Hindlimb muscle (tissue), 1 donor: Measurements from ENCODE around the gene RBCK1. TPM values are rescaled to one million over a fixed set of nuclear protein-coding genes. Genes with fewer than 3 reads are reported as not detected.
"Not testable (repeated sequence)": the region's sequence is repeated elsewhere in the genome, so short reads cannot be mapped to it uniquely, and the experiment has no call there.

Experiments
- DNase-seq: peaks from one replicate; pipeline ENCODE4 v3.0.0-alpha.2; 2013
- polyA plus RNA-seq: library from polyadenylated mRNA; unstranded; fragments of 120-200 nt; gene quantifications from one replicate; pipeline ENCODE4 v1.2.1, GENCODE V29; 2013; ENCODE audit not compliant: insufficient read length

The RBCK1 gene
- polyA plus RNA-seq, 1 donor, result 55.3 TPM

DNA sequence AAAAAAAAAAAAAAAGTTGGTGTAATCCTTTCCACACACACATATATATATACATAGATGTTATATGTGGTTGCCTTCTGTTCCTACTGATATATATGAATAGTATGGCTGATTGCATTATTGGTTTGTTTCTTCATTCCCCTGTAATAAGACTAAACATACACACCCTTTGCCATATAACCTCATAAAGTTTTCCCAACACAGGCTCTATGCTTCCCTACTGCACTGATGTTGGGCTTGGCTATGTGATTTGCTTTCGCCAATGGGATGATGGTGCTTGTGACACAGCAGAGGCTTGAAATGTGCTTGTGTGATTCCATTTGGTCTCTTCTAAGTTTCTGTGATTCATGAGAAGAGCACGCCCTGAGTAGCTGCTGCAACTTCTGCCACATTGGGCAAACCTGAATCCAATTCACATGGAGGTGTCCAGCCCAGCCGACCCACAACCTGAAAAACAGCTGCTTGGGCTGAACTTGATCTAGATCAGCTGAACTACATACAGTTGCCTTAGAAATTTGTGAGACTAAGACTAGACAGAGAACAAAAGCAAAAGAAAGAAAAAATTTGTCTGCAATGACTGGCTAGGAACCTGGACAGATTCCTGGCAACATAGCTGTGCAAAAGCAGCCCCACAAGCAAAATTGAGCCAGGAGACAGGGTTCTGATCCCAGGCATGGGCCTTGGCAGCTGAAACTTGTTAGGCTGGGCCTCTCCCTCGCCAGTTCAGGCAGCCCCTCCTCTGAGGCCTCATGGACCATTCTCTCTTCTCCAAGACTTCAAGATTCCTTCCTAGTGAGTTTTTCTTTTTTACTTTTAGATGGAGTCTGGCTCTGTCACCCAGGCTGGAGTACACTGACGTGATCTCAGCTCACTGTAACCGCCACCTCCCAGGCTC is 67.6 kb downstream of the RBCK1 start:
- no peak for DNase-seq

DNA sequence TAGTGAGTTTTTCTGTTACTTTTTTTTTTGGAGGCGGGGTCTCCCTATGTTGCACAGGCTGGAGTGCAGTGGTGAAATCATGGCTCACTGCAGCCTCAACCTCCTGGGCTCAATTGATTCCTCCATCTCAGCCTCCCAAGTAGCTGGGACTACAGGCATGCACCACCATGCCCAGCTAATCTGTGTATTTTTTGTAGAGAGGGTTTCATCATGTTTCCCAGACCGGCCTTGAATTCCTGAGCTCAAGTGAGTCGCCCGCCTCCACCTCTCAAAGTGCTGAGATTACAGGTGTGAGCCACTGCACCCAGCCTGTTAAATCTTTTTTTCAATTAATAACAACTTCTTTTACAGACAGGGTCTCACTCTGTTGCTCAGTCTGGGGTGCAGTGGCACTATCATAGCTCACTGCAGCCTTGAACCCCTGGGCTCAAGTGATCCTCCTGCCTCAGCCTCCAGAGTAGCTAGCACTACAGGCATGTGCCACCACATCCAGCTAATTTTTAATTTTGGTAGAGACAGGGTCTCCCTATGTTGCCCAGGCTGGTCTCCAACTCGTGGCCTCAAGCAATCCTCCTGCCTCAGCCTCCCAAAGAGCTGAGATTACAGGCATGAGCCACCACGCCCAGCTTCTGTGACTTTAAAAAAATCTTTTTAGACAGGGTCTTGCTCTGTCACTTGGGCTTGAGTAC is 68.6 kb downstream of the RBCK1 start:
- not testable (repeated sequence) for DNase-seq

DNA sequence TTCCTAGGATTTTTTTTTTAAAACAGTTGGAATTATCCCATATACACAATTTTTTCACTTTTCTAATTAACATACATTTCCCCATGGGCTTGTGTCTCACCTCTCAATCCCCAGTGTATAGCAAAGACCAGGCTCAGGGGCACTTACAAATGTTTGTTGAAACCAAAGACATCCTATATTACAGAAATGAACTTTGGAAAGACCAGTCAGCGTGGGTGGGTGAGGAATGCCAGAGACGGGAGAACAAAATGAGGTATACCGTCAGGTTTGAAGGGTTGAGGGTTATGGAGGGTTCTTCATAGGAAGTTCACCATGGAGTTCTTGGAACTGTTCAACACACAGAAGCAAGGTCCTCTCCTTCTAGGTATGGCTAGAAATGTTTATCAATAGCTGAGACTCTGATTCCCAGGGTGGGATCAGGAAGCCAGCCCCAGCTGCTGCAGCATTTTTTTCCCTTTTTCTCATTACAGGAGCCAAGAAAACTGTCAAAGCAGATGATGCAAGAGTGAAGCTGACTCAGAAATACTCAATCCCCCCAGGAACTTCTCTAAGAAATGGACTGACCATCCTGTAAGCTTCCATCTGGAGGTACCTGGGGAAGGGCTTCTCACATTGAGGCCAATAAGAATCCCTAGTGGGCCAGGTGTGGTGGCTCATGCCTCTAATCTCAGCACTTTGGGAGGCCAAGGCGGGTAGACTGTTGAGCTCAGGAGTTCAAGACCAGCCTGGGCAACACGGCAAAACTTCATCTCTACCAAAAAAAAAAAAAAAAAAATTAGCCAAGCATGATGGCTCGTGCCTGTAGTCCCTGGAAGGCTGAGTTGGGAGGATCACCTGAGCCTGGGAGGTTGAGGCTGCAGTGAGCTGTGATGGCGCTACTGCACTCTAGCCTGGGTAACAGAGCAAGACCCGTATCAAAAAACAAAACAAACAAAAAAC is 70.2 kb downstream of the RBCK1 start:
- DNase-seq, result peak; percentile 15

DNA sequence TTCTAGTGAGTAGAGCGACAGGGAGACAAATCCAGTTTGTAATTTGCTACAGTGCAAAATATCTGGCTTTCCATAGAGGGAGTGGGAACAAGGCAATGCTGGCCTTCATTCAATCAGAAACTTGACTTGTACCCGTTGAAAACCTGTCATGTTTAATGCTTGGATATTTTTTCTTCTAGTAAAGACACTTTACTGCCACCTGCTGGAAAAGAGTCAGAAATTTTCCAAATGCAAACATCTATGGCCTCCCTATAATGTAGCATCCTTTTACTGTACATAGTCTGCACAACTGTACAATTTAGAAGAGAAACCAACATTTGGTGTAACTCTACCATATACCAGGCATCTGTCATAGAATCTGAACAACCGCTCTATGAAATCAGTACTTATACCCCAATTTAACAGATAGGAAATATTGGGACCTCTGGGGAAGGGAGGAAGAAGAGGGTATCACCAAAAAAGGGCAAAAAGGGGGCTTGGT is 70.9 kb downstream of the RBCK1 start:
- peak; percentile 59 for DNase-seq

DNA sequence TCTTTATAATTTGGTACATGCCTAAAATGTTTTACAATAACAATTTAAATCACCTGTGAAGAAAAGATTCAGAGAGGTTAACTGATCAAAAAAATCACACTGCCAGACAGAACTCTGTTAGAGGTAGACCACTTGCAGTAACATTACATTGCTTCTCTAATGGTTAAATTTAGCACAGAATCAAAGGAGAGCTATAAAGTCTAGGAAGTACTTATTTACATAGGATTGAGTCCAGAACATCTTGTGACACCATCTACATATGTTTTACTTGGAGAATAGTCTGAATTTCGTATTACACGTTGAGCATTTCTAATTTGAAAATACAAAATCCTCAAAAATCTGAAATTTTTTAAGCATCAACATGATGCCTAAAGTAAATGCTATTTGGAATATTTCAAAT is 71.4 kb downstream of the RBCK1 start:
- DNase-seq, result no peak

DNA sequence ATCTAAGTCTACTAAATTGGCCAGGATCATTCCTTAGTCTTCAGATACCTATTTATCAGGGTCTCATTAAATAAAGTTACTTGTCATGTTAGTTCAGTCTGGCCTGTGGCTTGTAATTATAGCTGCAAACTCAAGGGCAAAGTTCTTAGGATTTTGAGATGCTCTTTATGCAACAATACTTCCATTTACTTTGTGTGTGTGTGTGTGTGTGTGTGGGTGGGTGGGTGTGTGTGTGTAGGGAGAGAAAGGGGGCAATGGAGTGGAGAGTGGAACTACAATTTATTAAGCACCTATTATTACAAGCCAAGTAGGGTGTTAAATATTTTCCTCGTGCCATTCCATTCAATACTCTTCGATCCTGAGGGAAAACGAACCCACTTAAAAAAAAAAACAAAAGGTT is 71.9 kb downstream of the RBCK1 start:
- no peak for DNase-seq

DNA sequence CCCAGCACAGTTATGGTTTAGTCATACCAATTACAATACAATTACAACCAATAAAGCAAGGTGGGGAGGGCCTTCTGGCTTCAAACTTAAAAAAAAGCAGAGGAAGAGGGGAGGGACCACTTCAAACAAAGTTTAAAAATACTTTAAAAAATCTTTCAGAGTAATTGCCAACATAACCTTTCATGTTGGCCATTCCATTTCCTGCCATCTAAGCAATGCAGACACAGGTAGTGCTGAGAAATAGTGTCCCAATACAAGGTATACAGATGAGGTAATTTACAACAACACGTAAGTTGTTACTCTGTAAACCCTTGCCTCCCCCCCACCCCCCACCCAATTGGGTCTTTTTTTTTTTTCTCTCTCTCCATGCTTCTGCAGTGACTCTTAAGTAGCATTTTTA is 73.1 kb downstream of the RBCK1 start:
- no peak for DNase-seq

Other genes with a start within 250 kb of the RBCK1 start
- not detected for gene DEFB128, start 218.6 kb upstream of the RBCK1 start, polyA plus RNA-seq
- gene DEFB129, start 181.0 kb upstream of the RBCK1 start, polyA plus RNA-seq, result not detected
- gene DEFB132, start 150.6 kb upstream of the RBCK1 start, polyA plus RNA-seq, result not detected
- 11.1 TPM for gene C20orf96, start 117.5 kb upstream of the RBCK1 start, polyA plus RNA-seq
- gene ZCCHC3, start 110.7 kb upstream of the RBCK1 start, polyA plus RNA-seq, result 30.1 TPM
- gene SOX12, start 82.7 kb upstream of the RBCK1 start, polyA plus RNA-seq, result 29.8 TPM
- gene NRSN2, start 61.2 kb upstream of the RBCK1 start, polyA plus RNA-seq, result 28.4 TPM
- 3.3 TPM for gene TRIB3, start 27.5 kb upstream of the RBCK1 start, polyA plus RNA-seq
- 28.1 TPM for gene TBC1D20, start 54.2 kb downstream of the RBCK1 start, polyA plus RNA-seq
- gene CSNK2A1, start 135.5 kb downstream of the RBCK1 start, polyA plus RNA-seq, result 111 TPM
- gene TCF15, start 202.0 kb downstream of the RBCK1 start, polyA plus RNA-seq, result 4.5 TPM
- gene SRXN1, start 244.9 kb downstream of the RBCK1 start, polyA plus RNA-seq, result 7.5 TPM